OCI-LY1 (cell line): ENCODE data around the gene CKAP2L.

Source experiments
- H2AFZ ChIP-seq: fragments of 200-600 bp; sonication (generic), shearing (Covaris generic); 2 replicates; pipeline ENCODE4 v1.6.0; 2014; ENCODE audit warnings: antibody characterized with exemption, mild to moderate bottlenecking, low read length
- H3F3A ChIP-seq: fragments of 200-600 bp; sonication (generic), shearing (Covaris generic); 2 replicates; pipeline ENCODE4 v1.6.0; 2014; ENCODE audit warnings: mild to moderate bottlenecking, antibody characterized with exemption, low read length, moderate library complexity; ENCODE audit not compliant: insufficient read depth
- H3K27ac ChIP-seq: fragments of 200-600 bp; sonication (generic); 2 replicates; pipeline ENCODE4 v1.5.1; 2014; ENCODE audit warnings: low read length, mixed run types, mild to moderate bottlenecking, low read depth; ENCODE audit not compliant: poor library complexity, severe bottlenecking
- H3K27me3 ChIP-seq: fragments of 200-600 bp; sonication (generic); 2 replicates; pipeline ENCODE4 v1.6.0; 2014; ENCODE audit warnings: antibody characterized with exemption, mild to moderate bottlenecking, low read length, moderate library complexity; ENCODE audit not compliant: insufficient read depth
- H3K36me3 ChIP-seq: fragments of 200-600 bp; sonication (generic); 2 replicates; pipeline ENCODE4 v1.6.1; 2014; ENCODE audit warnings: mild to moderate bottlenecking, antibody characterized with exemption, low read length, moderate library complexity, mixed read lengths; ENCODE audit not compliant: insufficient read depth
- H3K4me1 ChIP-seq: fragments of 200-600 bp; sonication (generic); 2 replicates; pipeline ENCODE4 v1.5.1; 2014; ENCODE audit warnings: mild to moderate bottlenecking, low read length, moderate library complexity; ENCODE audit not compliant: insufficient read depth, severe bottlenecking
- H3K4me2 ChIP-seq: fragments of 200-600 bp; sonication (generic), shearing (Covaris generic); 2 replicates; pipeline ENCODE4 v1.6.1; 2014; ENCODE audit warnings: low read length
- H3K4me3 ChIP-seq: fragments of 200-600 bp; sonication (generic); 2 replicates; pipeline ENCODE4 v1.5.1; 2014; ENCODE audit warnings: low read length, low read depth, mild to moderate bottlenecking, mixed read lengths; ENCODE audit not compliant: poor library complexity, severe bottlenecking
- H3K79me2 ChIP-seq: fragments of 200-600 bp; shearing (Covaris generic); 2 replicates; pipeline ENCODE4 v1.6.1; 2016; ENCODE audit warnings: mixed run types, low read length, mixed read lengths; ENCODE audit not compliant: insufficient read depth
- H3K9ac ChIP-seq: fragments of 200-600 bp; sonication (generic), shearing (Covaris generic); 2 replicates; pipeline ENCODE4 v1.6.1; 2014; ENCODE audit warnings: mild to moderate bottlenecking, low read length, mixed read lengths
- H3K9me2 ChIP-seq: fragments of 200-600 bp; sonication (generic), shearing (Covaris generic); 2 replicates; pipeline ENCODE4 v1.6.1; 2014; ENCODE audit warnings: low read depth, mild to moderate bottlenecking, low read length, mixed read lengths
- H3K9me3 ChIP-seq: fragments of 200-600 bp; shearing (Covaris generic); 2 replicates; pipeline ENCODE4 v1.6.1; 2014; ENCODE audit warnings: low read length, mixed read lengths
- H4K20me1 ChIP-seq: fragments of 200-600 bp; sonication (generic), shearing (Covaris generic); 2 replicates; pipeline ENCODE4 v1.6.0; 2016; ENCODE audit warnings: mild to moderate bottlenecking, low read length; ENCODE audit not compliant: insufficient read depth
- CTCF ChIP-seq: fragments of 200-600 bp; sonication (generic), shearing (Covaris generic); IDR thresholded peaks from 2 replicates; pipeline ENCODE4 v1.5.1; 2017; ENCODE audit warnings: mild to moderate bottlenecking, antibody characterized with exemption, low read length, moderate library complexity, mixed read lengths
- EZH2 ChIP-seq: fragments of 200-600 bp; sonication (generic), shearing (Covaris generic); IDR thresholded peaks from 2 replicates; pipeline ENCODE4 v1.8.0; 2017; ENCODE audit warnings: borderline replicate concordance, mixed run types, mild to moderate bottlenecking, antibody characterized with exemption, low read length, moderate library complexity, mixed read lengths

The CKAP2L gene

GRCh38 chr2:112713585-112713925 lies 50.9 kb downstream of the CKAP2L start:
- H3K9me3 ChIP-seq = no peaks in the 10 kb centered on the region
- no peaks in the 10 kb centered on the region for H3K79me2 ChIP-seq
- H3K9ac ChIP-seq = no peak overlapping the region
- no peak overlapping the region for H3K27ac ChIP-seq
- no peaks in the 10 kb centered on the region for H3K9me2 ChIP-seq
- no peak overlapping the region for H3K4me2 ChIP-seq
- no peaks in the 10 kb centered on the region for H4K20me1 ChIP-seq
- peaks cover 4% of the 10 kb centered on the region; the same call in 1 of the 2 replicates for H3K27me3 ChIP-seq
- H3K4me3 ChIP-seq = no peak overlapping the region
- no peaks in the 10 kb centered on the region for H3K4me1 ChIP-seq
- H3F3A ChIP-seq = no peaks in the 10 kb centered on the region
- TF ChIP-seq CTCF = no peak
- TF ChIP-seq EZH2 = no peak
- H3K36me3 ChIP-seq = no peaks in the 10 kb centered on the region
- no peak overlapping the region for H2AFZ ChIP-seq

GRCh38 chr2:112712903-112713584 lies 51.4 kb downstream of the CKAP2L start:
- Histone ChIP-seq H3K4me2 (no peak overlapping the region), H3F3A (no peaks in the 10 kb centered on the region), H2AFZ (no peak overlapping the region), H3K9me2 (no peaks in the 10 kb centered on the region), H3K9ac (no peak overlapping the region), H4K20me1 (no peaks in the 10 kb centered on the region), H3K27me3 (peaks cover 4% of the 10 kb centered on the region; the same call in 1 of the 2 replicates), H3K4me1 (peaks cover 5% of the 10 kb centered on the region), H3K4me3 (no peak overlapping the region), H3K9me3 (no peaks in the 10 kb centered on the region), H3K36me3 (no peaks in the 10 kb centered on the region), H3K27ac (no peak overlapping the region), H3K79me2 (no peaks in the 10 kb centered on the region)
- TF ChIP-seq EZH2 (no peak), CTCF (no peak)

GRCh38 chr2:112712465-112712864 lies 51.9 kb downstream of the CKAP2L start:
- no peaks in the 10 kb centered on the region for H4K20me1 ChIP-seq
- H3K36me3 ChIP-seq = no peaks in the 10 kb centered on the region
- no peak overlapping the region for H3K27ac ChIP-seq
- no peaks in the 10 kb centered on the region for H3K79me2 ChIP-seq
- no peak overlapping the region for H3K4me3 ChIP-seq
- no peaks in the 10 kb centered on the region for H3K9me3 ChIP-seq
- TF ChIP-seq EZH2 (no peak), CTCF (no peak)
- peaks cover 7% of the 10 kb centered on the region for H3K4me1 ChIP-seq
- H3K4me2 ChIP-seq = no peak overlapping the region
- H2AFZ ChIP-seq = no peak overlapping the region
- H3K27me3 ChIP-seq = peaks cover 4% of the 10 kb centered on the region; the same call in 1 of the 2 replicates
- no peaks in the 10 kb centered on the region for H3F3A ChIP-seq
- H3K9ac ChIP-seq = no peak overlapping the region
- no peaks in the 10 kb centered on the region for H3K9me2 ChIP-seq
